HUES6 (cell line): ENCODE data around the gene NUFIP2.
"Not testable (repeated sequence)": the region's sequence is repeated elsewhere in the genome, so short reads cannot be mapped to it uniquely, and the experiment has no call there.

Experiments used
- H3K27ac ChIP-seq: 2 replicates; pipeline ENCODE4 v1.7.0; 2013; ENCODE audit warnings: low read depth, mild to moderate bottlenecking, low read length, inconsistent platforms
- H3K27me3 ChIP-seq: 2 replicates; pipeline ENCODE4 v1.6.1; 2013; ENCODE audit warnings: low read length; ENCODE audit not compliant: control insufficient read depth, insufficient read depth
- H3K36me3 ChIP-seq: 2 replicates; pipeline ENCODE4 v1.6.1; 2013; ENCODE audit warnings: low read length; ENCODE audit not compliant: control insufficient read depth, insufficient read depth
- H3K4me1 ChIP-seq: 2 replicates; pipeline ENCODE4 v1.6.1; 2013; ENCODE audit warnings: low read length; ENCODE audit not compliant: control insufficient read depth, insufficient read depth
- H3K4me3 ChIP-seq: 2 replicates; pipeline ENCODE4 v1.5.1; 2013; ENCODE audit warnings: low read depth, low read length
- H3K9ac ChIP-seq: one replicate; pipeline ENCODE4 v1.6.1; 2013; ENCODE audit warnings: mild to moderate bottlenecking, low read length
- H3K9me3 ChIP-seq: 2 replicates; pipeline ENCODE4 v1.6.1; 2013; ENCODE audit warnings: low read depth, low read length; ENCODE audit not compliant: control insufficient read depth, insufficient read depth

NUFIP2 gene

GRCh38 chr17:29237476-29238132, 56.3 kb downstream of the NUFIP2 start:
- no peak overlapping the region for H3K4me3 ChIP-seq

GRCh38 chr17:29235904-29236303, 58.0 kb downstream of the NUFIP2 start:
- no peak overlapping the region for H3K27ac ChIP-seq
- no peaks in the 10 kb centered on the region for H3K9me3 ChIP-seq
- H3K27me3 ChIP-seq, result no peaks in the 10 kb centered on the region
- no peak overlapping the region for H3K9ac ChIP-seq
- no peak overlapping the region for H3K4me3 ChIP-seq
- H3K4me1 ChIP-seq, result peaks cover 8% of the 10 kb centered on the region
- H3K36me3 ChIP-seq, result no peaks in the 10 kb centered on the region

More at GRCh38 chr17:29237476-29238132, 56.3 kb downstream of the NUFIP2 start:
- H3K4me1 ChIP-seq, result peaks cover 17% of the 10 kb centered on the region
- no peaks in the 10 kb centered on the region for H3K36me3 ChIP-seq
- H3K9me3 ChIP-seq, result no peaks in the 10 kb centered on the region
- H3K9ac ChIP-seq, result no peak overlapping the region
- no peak overlapping the region for H3K27ac ChIP-seq
- no peaks in the 10 kb centered on the region for H3K27me3 ChIP-seq

GRCh38 chr17:29234972-29235371, 59.0 kb downstream of the NUFIP2 start:
- H3K27me3 ChIP-seq, H3K4me3 ChIP-seq, H3K36me3 ChIP-seq, H3K27ac ChIP-seq, H3K4me1 ChIP-seq, H3K9me3 ChIP-seq, H3K9ac ChIP-seq: not testable (repeated sequence)

- Histone ChIP-seq H3K4me3 (no peak overlapping the region), H3K36me3 (no peaks in the 10 kb centered on the region), H3K9ac (no peak overlapping the region), H3K9me3 (no peaks in the 10 kb centered on the region), H3K27ac (no peak overlapping the region), H3K27me3 (no peaks in the 10 kb centered on the region), H3K4me1 (no peaks in the 10 kb centered on the region)
Measured at GRCh38 chr17:29233301-29233700, 60.6 kb downstream of the NUFIP2 start.

- H3K27me3 ChIP-seq, result no peaks in the 10 kb centered on the region
- H3K9me3 ChIP-seq, result no peaks in the 10 kb centered on the region
- no peaks in the 10 kb centered on the region for H3K4me1 ChIP-seq
- H3K36me3 ChIP-seq, result no peaks in the 10 kb centered on the region
- no peak overlapping the region for H3K4me3 ChIP-seq
- no peak overlapping the region for H3K27ac ChIP-seq
- H3K9ac ChIP-seq, result no peak overlapping the region
Measured at GRCh38 chr17:29225396-29225795, 68.6 kb downstream of the NUFIP2 start.

GRCh38 chr17:29221338-29221737, 72.6 kb downstream of the NUFIP2 start:
- not testable (repeated sequence) for H3K9ac ChIP-seq, H3K4me1 ChIP-seq

GRCh38 chr17:29219378-29220047, 74.4 kb downstream of the NUFIP2 start:
- Histone ChIP-seq H3K9me3 (no peaks in the 10 kb centered on the region), H3K36me3 (no peaks in the 10 kb centered on the region), H3K27ac (no peak overlapping the region), H3K9ac (no peak overlapping the region), H3K27me3 (no peaks in the 10 kb centered on the region), H3K4me3 (no peak overlapping the region), H3K4me1 (no peaks in the 10 kb centered on the region; the same call in 1 of the 2 replicates)

More at GRCh38 chr17:29221338-29221737, 72.6 kb downstream of the NUFIP2 start:
- H3K9me3 ChIP-seq, H3K27ac ChIP-seq, H3K4me3 ChIP-seq, H3K36me3 ChIP-seq, H3K27me3 ChIP-seq: not testable (repeated sequence)

GRCh38 chr17:29216856-29217255, 77.1 kb downstream of the NUFIP2 start:
- no peaks in the 10 kb centered on the region; the same call in 1 of the 2 replicates for H3K4me1 ChIP-seq
- H3K4me3 ChIP-seq, result no peak overlapping the region
- no peak overlapping the region for H3K27ac ChIP-seq
- no peak overlapping the region for H3K9ac ChIP-seq
- H3K36me3 ChIP-seq, result no peaks in the 10 kb centered on the region
- no peaks in the 10 kb centered on the region for H3K9me3 ChIP-seq
- H3K27me3 ChIP-seq, result no peaks in the 10 kb centered on the region

GRCh38 chr17:29216181-29216580, 77.8 kb downstream of the NUFIP2 start:
- Histone ChIP-seq H3K27ac (no peak overlapping the region), H3K4me1 (no peaks in the 10 kb centered on the region; the same call in 1 of the 2 replicates), H3K9me3 (no peaks in the 10 kb centered on the region), H3K36me3 (no peaks in the 10 kb centered on the region), H3K27me3 (no peaks in the 10 kb centered on the region), H3K9ac (no peak overlapping the region), H3K4me3 (no peak overlapping the region)

GRCh38 chr17:29215717-29216116, 78.2 kb downstream of the NUFIP2 start:
- H3K4me3 ChIP-seq, result no peak overlapping the region
- no peak overlapping the region for H3K27ac ChIP-seq
- no peaks in the 10 kb centered on the region for H3K27me3 ChIP-seq
- no peaks in the 10 kb centered on the region for H3K36me3 ChIP-seq
- no peaks in the 10 kb centered on the region; the same call in 1 of the 2 replicates for H3K4me1 ChIP-seq
- H3K9ac ChIP-seq, result no peak overlapping the region
- no peaks in the 10 kb centered on the region for H3K9me3 ChIP-seq

GRCh38 chr17:29215174-29215573, 78.8 kb downstream of the NUFIP2 start:
- Histone ChIP-seq H3K4me1 (no peaks in the 10 kb centered on the region; the same call in 1 of the 2 replicates), H3K9ac (no peak overlapping the region), H3K27me3 (no peaks in the 10 kb centered on the region), H3K27ac (no peak overlapping the region), H3K4me3 (no peak overlapping the region), H3K9me3 (no peaks in the 10 kb centered on the region), H3K36me3 (no peaks in the 10 kb centered on the region)
